Esophagus muscularis mucosa (tissue), 4 donors: Measurements from ENCODE around the gene TMEM248. TPM values are rescaled to one million over a fixed set of nuclear protein-coding genes. Genes with fewer than 3 reads are reported as not detected.
"Not testable (repeated sequence)": the region's sequence is repeated elsewhere in the genome, so short reads cannot be mapped to it uniquely, and the experiment has no call there.

Experiments used
- DNase-seq: peaks from one replicate; pipeline ENCODE4 v3.0.0-alpha.2; 2017; ENCODE audit errors: extremely low spot score
- H3K27ac ChIP-seq, 4 donors: fragments of 200-600 bp; sonication (generic); replicated peaks in 1 of 4; 1 replicate in 3 of 4; 2 replicates in 1 of 4; pipeline ENCODE4 v1.5.1; 2016 to 2019; ENCODE audit warnings: mild to moderate bottlenecking in 1 of 4
- H3K27me3 ChIP-seq, 4 donors: fragments of 200-600 bp; sonication (generic); one replicate each; pipeline versions ENCODE4 v1.5.1 to v1.6.0; 2016 to 2019
- H3K36me3 ChIP-seq, 4 donors: fragments of 200-600 bp; sonication (generic); one replicate each; pipeline ENCODE4 v1.5.1; 2016 to 2019
- H3K4me1 ChIP-seq, 4 donors: fragments of 200-600 bp; sonication (generic); one replicate each; pipeline ENCODE4 v1.5.1; 2016 to 2019
- H3K4me3 ChIP-seq, 4 donors: fragments of 200-600 bp; sonication (generic); 1 replicate in 2 of 4; 2 replicates in 2 of 4; pipeline ENCODE4 v1.5.1; 2016 to 2019; ENCODE audit warnings: mild to moderate bottlenecking in 4 of 4, moderate library complexity in 1 of 4
- H3K9me3 ChIP-seq, 4 donors: fragments of 200-600 bp; sonication (generic); 1 replicate in 3 of 4; 2 replicates in 1 of 4; pipeline ENCODE4 v1.5.1; 2016 to 2019
- EP300 ChIP-seq: sonication (generic); formaldehyde crosslinking; IDR thresholded peaks from one replicate; pipeline ENCODE4 v1.6.1; 2017; ENCODE audit warnings: antibody characterized with exemption
- POLR2A ChIP-seq: fragments of 450-650 bp; IDR thresholded peaks from one replicate; pipeline ENCODE4 v1.6.1; 2017; ENCODE audit warnings: antibody characterized with exemption, moderate library complexity, mild to moderate bottlenecking, low read depth
- POLR2AphosphoS5 ChIP-seq, 2 donors: sonication (generic); formaldehyde crosslinking; IDR thresholded peaks; one replicate each; pipeline ENCODE4 v1.6.1; 2017; ENCODE audit warnings: antibody characterized with exemption in 2 of 2
- WGBS: methylation state at CpG from one replicate; pipeline ENCODE4 v1.1.5; 2018; 5-methylcytosine and 5-hydroxymethylcytosine counted together
- intact Hi-C: fragments of 100-400 bp; cut with DNase I; formaldehyde crosslinking; loops from one replicate; pipeline ENCODE4 v1.15.1; 2023
- total RNA-seq, 4 donors: library from RNA; depleted of rRNA; stranded (reverse); fragments of >200 nt; gene quantifications; one replicate each; pipeline versions ENCODE4 v1.1.0 to v1.2.1, GENCODE V29; 2016
- TF ChIP-seq, protein P1 (sequence below), 3 experiments: fragments of 200-600 bp in 2 of 3; fragments of 450-650 bp in 1 of 3; sonication (generic) in 2 of 3; IDR thresholded peaks; one replicate each; pipeline ENCODE4 v1.5.1; 2017 to 2019; ENCODE audit warnings: antibody characterized with exemption in 3 of 3, mild to moderate bottlenecking in 2 of 3, moderate library complexity in 1 of 3

Gene TMEM248
- total RNA-seq, 4 donors from 2014 or later: 87.6 to 113 (median 99.7) TPM

DNA sequence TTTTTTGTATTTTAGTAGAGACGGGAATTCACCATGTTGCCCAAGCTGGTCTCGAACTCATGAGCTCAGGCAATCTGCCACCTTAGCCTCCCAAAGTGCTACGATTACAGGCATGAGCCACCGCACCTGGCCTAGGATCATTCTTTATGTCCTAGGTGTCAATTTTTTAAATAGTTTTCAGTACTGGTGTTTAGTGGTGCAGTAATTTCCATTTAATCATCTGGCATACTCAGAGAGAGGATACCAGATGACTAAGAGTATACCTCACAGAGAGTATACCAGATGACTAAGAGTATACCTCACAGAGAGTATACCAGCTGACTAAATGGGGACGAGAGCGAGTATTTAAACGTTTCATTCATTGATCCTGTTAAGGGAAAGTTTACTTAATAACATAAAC is 37.3 kb upstream of the TMEM248 start:
- Histone ChIP-seq H3K36me3 (peaks cover 8 to 65% (median 9%) of the 10 kb centered on the region in 4 donors), H3K27me3 (no peaks in the 10 kb centered on the region), H3K4me1 (no peaks in the 10 kb centered on the region), H3K9me3 (no peaks in the 10 kb centered on the region), H3K4me3 (no peak overlapping the region), H3K27ac (no peak overlapping the region)
- no peak for DNase-seq
- intact Hi-C loops: no loop called here
- TF ChIP-seq POLR2A (no peak), EP300 (no peak), POLR2AphosphoS5 (IDR thresholded peaks at IDR 0.05) (no peak)
- TF ChIP-seq, protein P1, sequence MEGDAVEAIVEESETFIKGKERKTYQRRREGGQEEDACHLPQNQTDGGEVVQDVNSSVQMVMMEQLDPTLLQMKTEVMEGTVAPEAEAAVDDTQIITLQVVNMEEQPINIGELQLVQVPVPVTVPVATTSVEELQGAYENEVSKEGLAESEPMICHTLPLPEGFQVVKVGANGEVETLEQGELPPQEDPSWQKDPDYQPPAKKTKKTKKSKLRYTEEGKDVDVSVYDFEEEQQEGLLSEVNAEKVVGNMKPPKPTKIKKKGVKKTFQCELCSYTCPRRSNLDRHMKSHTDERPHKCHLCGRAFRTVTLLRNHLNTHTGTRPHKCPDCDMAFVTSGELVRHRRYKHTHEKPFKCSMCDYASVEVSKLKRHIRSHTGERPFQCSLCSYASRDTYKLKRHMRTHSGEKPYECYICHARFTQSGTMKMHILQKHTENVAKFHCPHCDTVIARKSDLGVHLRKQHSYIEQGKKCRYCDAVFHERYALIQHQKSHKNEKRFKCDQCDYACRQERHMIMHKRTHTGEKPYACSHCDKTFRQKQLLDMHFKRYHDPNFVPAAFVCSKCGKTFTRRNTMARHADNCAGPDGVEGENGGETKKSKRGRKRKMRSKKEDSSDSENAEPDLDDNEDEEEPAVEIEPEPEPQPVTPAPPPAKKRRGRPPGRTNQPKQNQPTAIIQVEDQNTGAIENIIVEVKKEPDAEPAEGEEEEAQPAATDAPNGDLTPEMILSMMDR (IDR thresholded peaks at IDR 0.05): no peak
- WGBS: 90% methylated on average over 7 of the region's 7 CpGs

DNA sequence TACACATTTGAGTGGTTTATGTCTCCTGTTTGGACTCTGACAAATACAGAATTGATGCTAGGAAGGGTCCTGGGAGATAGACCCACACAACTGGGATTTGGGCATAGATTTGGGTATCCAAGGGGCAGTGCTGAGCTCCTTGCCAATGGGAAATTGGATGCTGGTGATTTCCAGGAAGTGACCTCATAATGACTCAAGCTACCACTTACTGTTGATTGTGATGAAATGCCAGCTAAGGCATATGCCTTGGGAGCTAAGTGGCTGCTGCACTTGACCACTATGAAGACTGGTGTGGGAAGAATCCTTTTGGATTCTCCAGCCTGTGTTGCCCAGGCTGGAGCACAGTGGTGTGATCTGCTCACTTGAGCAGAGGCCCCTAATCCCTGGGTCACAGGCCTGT is 36.5 kb upstream of the TMEM248 start:
- DNase-seq, H3K9me3 ChIP-seq, intact Hi-C loops, H3K4me3 ChIP-seq, H3K27me3 ChIP-seq, H3K4me1 ChIP-seq, H3K27ac ChIP-seq: not testable (repeated sequence)
- H3K36me3 ChIP-seq: peaks cover 3 to 62% (median 6%) of the 10 kb centered on the region in 4 donors

DNA sequence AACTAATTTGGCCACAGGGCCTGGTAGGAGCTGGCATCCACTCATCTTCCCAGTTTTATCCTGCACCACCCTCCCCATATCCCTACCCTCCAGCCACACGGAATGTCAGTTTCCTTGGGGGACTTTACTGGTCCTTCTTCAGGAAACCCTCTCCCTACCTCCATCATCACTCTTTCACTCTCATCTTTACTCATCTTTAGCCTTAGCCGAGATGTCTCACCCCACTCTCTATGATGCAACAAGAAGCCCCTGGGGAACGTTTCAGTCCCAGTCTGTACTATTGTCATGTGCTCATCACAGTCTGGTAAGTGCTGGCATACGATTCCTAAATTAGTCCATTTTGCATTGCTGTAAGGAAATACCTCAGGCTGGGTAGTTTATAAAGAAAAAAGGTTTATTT is 34.9 kb upstream of the TMEM248 start:
- Histone ChIP-seq H3K9me3 (no peaks in the 10 kb centered on the region), H3K4me1 (no peaks in the 10 kb centered on the region), H3K4me3 (no peak overlapping the region), H3K36me3 (peaks cover 2 to 57% (median 5%) of the 10 kb centered on the region in 4 donors), H3K27ac (no peak overlapping the region), H3K27me3 (no peaks in the 10 kb centered on the region)
- WGBS: 82% methylated on average over 4 of the region's 4 CpGs
- intact Hi-C loops: no loop called here
- TF ChIP-seq, protein P1 (IDR thresholded peaks at IDR 0.05): no peak
- no peak for TF ChIP-seq EP300
- no peak for TF ChIP-seq POLR2AphosphoS5 (IDR thresholded peaks at IDR 0.05)
- no peak for TF ChIP-seq POLR2A
- no peak for DNase-seq

DNA sequence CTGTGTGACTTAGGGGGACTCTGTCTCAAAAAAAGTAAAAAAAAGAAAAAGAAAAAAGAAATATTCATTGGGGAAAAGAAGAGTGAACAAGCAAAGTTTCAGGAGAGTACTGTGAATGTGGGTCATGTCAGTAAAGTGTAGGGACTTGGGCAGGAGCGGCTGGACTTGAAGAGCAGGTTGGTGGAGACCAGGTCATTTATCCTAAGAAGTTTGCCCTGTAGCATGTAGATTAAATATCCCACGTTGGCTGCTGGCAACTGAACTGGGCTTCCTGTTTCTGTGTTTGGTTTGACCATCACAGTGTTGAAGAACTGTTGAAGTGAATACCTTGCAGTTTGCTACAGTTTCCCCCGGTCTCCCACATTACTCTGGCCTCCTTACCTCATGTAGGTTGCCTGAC is 32.8 kb upstream of the TMEM248 start:
- H3K4me1 ChIP-seq, H3K9me3 ChIP-seq, H3K27me3 ChIP-seq, H3K27ac ChIP-seq, intact Hi-C loops, DNase-seq, H3K4me3 ChIP-seq: not testable (repeated sequence)
- WGBS: 80% methylated on average over 3 of the region's 3 CpGs
- H3K36me3 ChIP-seq: peaks cover 2 to 58% (median 6%) of the 10 kb centered on the region in 4 donors

DNA sequence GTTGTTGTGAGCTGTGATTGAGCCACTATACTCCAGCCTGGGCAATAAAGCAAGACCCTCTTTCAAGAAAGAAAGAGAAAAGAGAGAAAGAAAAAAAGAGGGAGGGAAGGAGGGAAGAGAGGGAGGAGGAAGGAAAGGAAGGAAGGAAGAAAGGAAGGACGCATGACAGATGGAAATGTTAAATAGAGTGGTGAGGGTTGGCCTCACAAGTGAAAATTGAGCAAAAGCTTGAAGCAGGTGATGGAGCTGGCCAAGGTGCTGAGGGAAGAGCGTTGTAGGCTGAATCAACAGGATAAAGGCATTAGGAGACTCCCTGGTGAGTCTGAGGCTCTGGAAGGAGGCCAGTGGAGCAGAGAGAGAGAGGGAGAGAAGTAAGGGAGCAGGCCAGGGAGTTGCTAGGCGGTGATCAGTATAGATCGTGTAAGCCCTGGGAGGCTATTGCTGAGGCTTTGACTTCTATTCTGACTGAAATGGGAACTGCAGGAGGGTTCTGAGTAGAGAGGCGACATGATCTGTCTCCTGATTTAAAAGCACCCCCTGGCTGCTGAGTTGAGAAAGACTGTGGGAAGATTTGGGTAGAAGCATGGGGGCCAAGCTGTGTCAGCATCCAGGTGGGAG is 26.5 kb upstream of the TMEM248 start:
- TF ChIP-seq, protein P1 (IDR thresholded peaks at IDR 0.05): peak in 1 of 3 experiments; percentile 6
- no peak for TF ChIP-seq POLR2A
- Histone ChIP-seq H3K4me1 (no peaks in the 10 kb centered on the region), H3K27ac (no peak overlapping the region), H3K4me3 (no peak overlapping the region), H3K36me3 (peaks cover 9 to 75% (median 16%) of the 10 kb centered on the region in 4 donors), H3K9me3 (no peaks in the 10 kb centered on the region), H3K27me3 (no peaks in the 10 kb centered on the region)
- no peak for DNase-seq
- 63% methylated on average over 5 of the region's 5 CpGs for WGBS
- intact Hi-C loops: no loop called here

DNA sequence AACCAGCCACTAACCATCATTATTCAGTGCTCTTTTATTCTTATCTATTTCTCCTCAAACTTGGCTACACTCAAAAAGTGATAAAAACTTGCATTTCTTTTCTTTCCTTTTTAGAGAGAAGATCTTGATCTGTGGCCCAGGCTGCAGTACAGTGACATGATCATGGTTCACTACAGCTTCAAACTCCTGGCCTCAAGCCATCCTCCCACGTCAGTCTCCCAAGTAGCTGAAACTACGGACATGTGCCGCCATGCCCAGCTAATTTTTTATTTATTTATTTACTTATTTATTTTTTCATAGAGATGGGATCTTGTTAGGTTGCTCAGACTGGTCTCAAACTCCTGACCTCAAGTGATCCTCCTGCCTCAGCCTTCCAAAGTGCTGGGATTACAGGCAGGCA is 24.6 kb upstream of the TMEM248 start:
- intact Hi-C loops: no loop called here
- 84% methylated on average over 3 of the region's 3 CpGs for WGBS
- no peak for DNase-seq

More for the DNA sequence above, 24.6 kb upstream of the TMEM248 start:
- Histone ChIP-seq H3K4me3 (no peak overlapping the region), H3K27me3 (no peaks in the 10 kb centered on the region), H3K27ac (no peak overlapping the region), H3K4me1 (no peaks in the 10 kb centered on the region), H3K36me3 (peaks cover 14 to 80% (median 20%) of the 10 kb centered on the region in 4 donors), H3K9me3 (no peaks in the 10 kb centered on the region)
- TF ChIP-seq POLR2AphosphoS5 (IDR thresholded peaks at IDR 0.05): no peak
- TF ChIP-seq, protein P1 (IDR thresholded peaks at IDR 0.05): no peak
- TF ChIP-seq EP300: no peak
- no peak for TF ChIP-seq POLR2A
